Measurements from ENCODE around the gene SELENOO.

GRCh38 chr22:50198624-50199017 is 2.2 kb upstream of the SELENOO start:
- TF ChIP-seq CTCF (IDR thresholded peaks at IDR 0.05) (no peak), POLR2AphosphoS5 (IDR thresholded peaks at IDR 0.05) (no peak)

Data from breast epithelium (tissue), 3 donors.